ENCODE measurements around the gene RAB3IL1.

The RAB3IL1 gene

GRCh38 chr11:61897387-61898246 is 19.7 kb downstream of the RAB3IL1 start:
- Histone ChIP-seq H3K4me1 (ENCODE audit: control insufficient read depth, insufficient read depth, low read length) (peaks cover 17% of the 10 kb centered on the region), H3K9me3 (ENCODE audit: control insufficient read depth, low read length) (no peaks in the 10 kb centered on the region), H3K4me3 (ENCODE audit: low read length) (no peak overlapping the region), H3K36me3 (ENCODE audit: control insufficient read depth, insufficient read depth, low read length, severe bottlenecking) (peaks cover 17% of the 10 kb centered on the region), H3K9ac (ENCODE audit: low read length) (peak overlapping the region; percentile 5), H3K27me3 (replicated peaks; ENCODE audit: control insufficient read depth, insufficient read depth, low read length) (no peaks in the 10 kb centered on the region)
- peak; percentile 85 for DNase-seq (ENCODE audit: low read depth)

- H3K4me1 ChIP-seq (ENCODE audit: control insufficient read depth, insufficient read depth, low read length): peaks cover 17% of the 10 kb centered on the region
- peaks cover 12% of the 10 kb centered on the region for H3K36me3 ChIP-seq (ENCODE audit: control insufficient read depth, insufficient read depth, low read length, severe bottlenecking)
- no peak for DNase-seq (ENCODE audit: low read depth)
- H3K9me3 ChIP-seq (ENCODE audit: control insufficient read depth, low read length): no peaks in the 10 kb centered on the region
- H3K9ac ChIP-seq (ENCODE audit: low read length): no peak overlapping the region
- H3K27me3 ChIP-seq (replicated peaks; ENCODE audit: control insufficient read depth, insufficient read depth, low read length): no peaks in the 10 kb centered on the region
- H3K4me3 ChIP-seq (ENCODE audit: low read length): no peak overlapping the region
Measured at GRCh38 chr11:61896665-61897386, 20.5 kb downstream of the RAB3IL1 start.

GRCh38 chr11:61895718-61896059 is 21.7 kb downstream of the RAB3IL1 start:
- Histone ChIP-seq H3K36me3 (ENCODE audit: control insufficient read depth, insufficient read depth, low read length, severe bottlenecking) (peaks cover 2% of the 10 kb centered on the region), H3K27me3 (replicated peaks; ENCODE audit: control insufficient read depth, insufficient read depth, low read length) (no peaks in the 10 kb centered on the region), H3K9me3 (ENCODE audit: control insufficient read depth, low read length) (no peaks in the 10 kb centered on the region), H3K4me3 (ENCODE audit: low read length) (no peak overlapping the region), H3K9ac (ENCODE audit: low read length) (peak overlapping the region; percentile 36), H3K4me1 (ENCODE audit: control insufficient read depth, insufficient read depth, low read length) (peaks cover 17% of the 10 kb centered on the region)
- DNase-seq (ENCODE audit: low read depth): no peak

GRCh38 chr11:61895046-61895717 is 22.2 kb downstream of the RAB3IL1 start:
- Histone ChIP-seq H3K9ac (ENCODE audit: low read length) (peak overlapping the region; percentile 42), H3K36me3 (ENCODE audit: control insufficient read depth, insufficient read depth, low read length, severe bottlenecking) (no peaks in the 10 kb centered on the region), H3K9me3 (ENCODE audit: control insufficient read depth, low read length) (no peaks in the 10 kb centered on the region), H3K4me1 (ENCODE audit: control insufficient read depth, insufficient read depth, low read length) (peaks cover 19% of the 10 kb centered on the region), H3K27me3 (replicated peaks; ENCODE audit: control insufficient read depth, insufficient read depth, low read length) (no peaks in the 10 kb centered on the region), H3K4me3 (ENCODE audit: low read length) (no peak overlapping the region)
- DNase-seq (ENCODE audit: low read depth): no peak

GRCh38 chr11:61893981-61894380 is 23.4 kb downstream of the RAB3IL1 start:
- Histone ChIP-seq H3K4me3 (ENCODE audit: low read length) (no peak overlapping the region), H3K9me3 (ENCODE audit: control insufficient read depth, low read length) (no peaks in the 10 kb centered on the region), H3K36me3 (ENCODE audit: control insufficient read depth, insufficient read depth, low read length, severe bottlenecking) (no peaks in the 10 kb centered on the region), H3K27me3 (replicated peaks; ENCODE audit: control insufficient read depth, insufficient read depth, low read length) (no peaks in the 10 kb centered on the region), H3K4me1 (ENCODE audit: control insufficient read depth, insufficient read depth, low read length) (peaks cover 23% of the 10 kb centered on the region), H3K9ac (ENCODE audit: low read length) (no peak overlapping the region)
- DNase-seq (ENCODE audit: low read depth): peak; percentile 90

GRCh38 chr11:61892085-61892370 is 25.3 kb downstream of the RAB3IL1 start:
- no peak for DNase-seq (ENCODE audit: low read depth)
- Histone ChIP-seq H3K4me3 (ENCODE audit: low read length) (peak overlapping the region; percentile 54), H3K9ac (ENCODE audit: low read length) (peak overlapping the region; percentile 54), H3K4me1 (ENCODE audit: control insufficient read depth, insufficient read depth, low read length) (peaks cover 40% of the 10 kb centered on the region), H3K27me3 (replicated peaks; ENCODE audit: control insufficient read depth, insufficient read depth, low read length) (no peaks in the 10 kb centered on the region), H3K36me3 (ENCODE audit: control insufficient read depth, insufficient read depth, low read length, severe bottlenecking) (peaks cover 4% of the 10 kb centered on the region), H3K9me3 (ENCODE audit: control insufficient read depth, low read length) (no peaks in the 10 kb centered on the region)

- Histone ChIP-seq H3K27me3 (replicated peaks; ENCODE audit: control insufficient read depth, insufficient read depth, low read length) (no peaks in the 10 kb centered on the region), H3K9ac (ENCODE audit: low read length) (peak within 1 kb of the TSS; percentile 97), H3K4me3 (ENCODE audit: low read length) (peak within 1 kb of the TSS; percentile 99), H3K4me1 (ENCODE audit: control insufficient read depth, insufficient read depth, low read length) (peaks cover 45% of the 10 kb centered on the region), H3K9me3 (ENCODE audit: control insufficient read depth, low read length) (no peaks in the 10 kb centered on the region), H3K36me3 (ENCODE audit: control insufficient read depth, insufficient read depth, low read length, severe bottlenecking) (peaks cover 9% of the 10 kb centered on the region)
- DNase-seq (ENCODE audit: low read depth): peak; percentile 94
Measured at GRCh38 chr11:61891331-61892084, 25.9 kb downstream of the RAB3IL1 start, which contains the start of gene FADS3. Gene FADS3, minus strand, starts transcription at chr11:61891545. Its CDS starts 164 bp downstream, at chr11:61891381.

GRCh38 chr11:61890529-61891330 is 26.6 kb downstream of the RAB3IL1 start:
- Histone ChIP-seq H3K4me1 (ENCODE audit: control insufficient read depth, insufficient read depth, low read length) (peaks cover 50% of the 10 kb centered on the region), H3K36me3 (ENCODE audit: control insufficient read depth, insufficient read depth, low read length, severe bottlenecking) (peaks cover 9% of the 10 kb centered on the region), H3K27me3 (replicated peaks; ENCODE audit: control insufficient read depth, insufficient read depth, low read length) (no peaks in the 10 kb centered on the region), H3K9me3 (ENCODE audit: control insufficient read depth, low read length) (no peaks in the 10 kb centered on the region), H3K4me3 (ENCODE audit: low read length) (peak overlapping the region; percentile 99), H3K9ac (ENCODE audit: low read length) (peak overlapping the region; percentile 97)
- DNase-seq (ENCODE audit: low read depth): peak; percentile 85

GRCh38 chr11:61889831-61890230 is 27.5 kb downstream of the RAB3IL1 start:
- H3K9me3 ChIP-seq (ENCODE audit: control insufficient read depth, low read length): no peaks in the 10 kb centered on the region
- peak overlapping the region; percentile 99 for H3K4me3 ChIP-seq (ENCODE audit: low read length)
- no peaks in the 10 kb centered on the region for H3K27me3 ChIP-seq (replicated peaks; ENCODE audit: control insufficient read depth, insufficient read depth, low read length)
- H3K4me1 ChIP-seq (ENCODE audit: control insufficient read depth, insufficient read depth, low read length): peaks cover 56% of the 10 kb centered on the region
- DNase-seq (ENCODE audit: low read depth): no peak
- peaks cover 9% of the 10 kb centered on the region for H3K36me3 ChIP-seq (ENCODE audit: control insufficient read depth, insufficient read depth, low read length, severe bottlenecking)
- peak overlapping the region; percentile 97 for H3K9ac ChIP-seq (ENCODE audit: low read length)

- Histone ChIP-seq H3K36me3 (ENCODE audit: control insufficient read depth, insufficient read depth, low read length, severe bottlenecking) (peaks cover 19% of the 10 kb centered on the region), H3K9ac (ENCODE audit: low read length) (peak overlapping the region; percentile 78), H3K9me3 (ENCODE audit: control insufficient read depth, low read length) (no peaks in the 10 kb centered on the region), H3K4me3 (ENCODE audit: low read length) (peak overlapping the region; percentile 61), H3K4me1 (ENCODE audit: control insufficient read depth, insufficient read depth, low read length) (peaks cover 49% of the 10 kb centered on the region), H3K27me3 (replicated peaks; ENCODE audit: control insufficient read depth, insufficient read depth, low read length) (no peaks in the 10 kb centered on the region)
- DNase-seq (ENCODE audit: low read depth): no peak
Measured at GRCh38 chr11:61888590-61888989, 28.8 kb downstream of the RAB3IL1 start.
